Measurements from ENCODE around the gene TOP2A. TPM values are rescaled to one million over a fixed set of nuclear protein-coding genes. Genes with fewer than 3 reads are reported as not detected.

Gene TOP2A
- polyA plus RNA-seq, 1 of the 3 experiments (the other 2 are of a cell fraction) = 20.6 TPM

- H3K4me1 ChIP-seq (ENCODE audit: control insufficient read depth in 1 of 2, insufficient read depth in 2 of 2, low read depth in 1 of 2, low read length in 1 of 2) = peaks cover 46 to 73% of the 10 kb centered on the region in 2 experiments
- TF ChIP-seq REST (IDR thresholded peaks at IDR 0.05; ENCODE audit: low read depth, low read length) (no peak), GATA2 (CRISPR knock-in tag; IDR thresholded peaks at IDR 0.05) (no peak), TAF1 (IDR thresholded peaks at IDR 0.05; ENCODE audit: borderline replicate concordance, low read depth, low read length) (no peak), POLR2AphosphoS5 (IDR thresholded peaks at IDR 0.05; ENCODE audit: low read depth, low read length) (no peak), GABPA (IDR thresholded peaks at IDR 0.05; ENCODE audit: low read depth) (no peak), ELF1 (IDR thresholded peaks at IDR 0.05) (no peak), ZBTB33 (IDR thresholded peaks at IDR 0.05; ENCODE audit: borderline replicate concordance, low read depth) (no peak), EZH2phosphoT487 (IDR thresholded peaks at IDR 0.05; ENCODE audit: borderline replicate concordance, low read depth) (no peak), RCOR1 (IDR thresholded peaks at IDR 0.05; ENCODE audit: low read length) (no peak)
- no peaks in the 10 kb centered on the region for H3K9me3 ChIP-seq
- no peak overlapping the region for H3K27ac ChIP-seq (ENCODE audit: low read depth in 2 of 2, low read length in 1 of 2)
- H3K27me3 ChIP-seq (ENCODE audit: insufficient read depth) = no peaks in the 10 kb centered on the region
- peaks cover 11 to 30% of the 10 kb centered on the region in 2 experiments for H3K36me3 ChIP-seq (replicated peaks in 1 of 2; ENCODE audit: control insufficient read depth in 1 of 2, insufficient read depth in 2 of 2, low read length in 1 of 2)
- DNase-seq = no peak
- WGBS (ENCODE audit: low lambda C conversion rate) = 60% methylated on average over 2 of the region's 2 CpGs
- peaks cover 11% of the 10 kb centered on the region; the same call in 1 of the 2 replicates for H3K79me2 ChIP-seq (ENCODE audit: insufficient read depth)
- ChIA-PET CTCF (interaction anchor here (0.7 to 16.9 kb wide), 6 partner anchors 10 to 138 kb away, joined by 4 to 265 read pairs (median 16); partner anchors contain the start of gene IGFBP4), POLR2A (interaction anchor here (0.6 kb wide), 1 partner anchor 35 kb away, joined by 3 read pairs; no protein-coding TSS in a partner anchor)
- H3K9me2 ChIP-seq = no peaks in the 10 kb centered on the region
- no peak overlapping the region for H3K4me3 ChIP-seq (ENCODE audit: low read depth in 2 of 2, low read length in 1 of 2)
- peaks cover 30% of the 10 kb centered on the region for H3F3A ChIP-seq (replicated peaks; ENCODE audit: insufficient read depth)
- H2AFZ ChIP-seq (ENCODE audit: low read depth) = no peak overlapping the region
- H3K4me2 ChIP-seq = no peak overlapping the region
- no peaks in the 10 kb centered on the region for H4K20me1 ChIP-seq (ENCODE audit: insufficient read depth)
- no peak overlapping the region for H3K9ac ChIP-seq
Observed at GRCh38 chr17:40454613-40454995, 36.9 kb upstream of the TOP2A start.

GRCh38 chr17:40453881-40454612 is 36.4 kb upstream of the TOP2A start:
- H3K27me3 ChIP-seq (ENCODE audit: insufficient read depth) = no peaks in the 10 kb centered on the region
- H3K4me3 ChIP-seq (ENCODE audit: low read depth in 2 of 2, low read length in 1 of 2) = no peak overlapping the region
- H3K9ac ChIP-seq = no peak overlapping the region
- no peaks in the 10 kb centered on the region for H3K9me3 ChIP-seq
- no peaks in the 10 kb centered on the region for H4K20me1 ChIP-seq (ENCODE audit: insufficient read depth)
- H3F3A ChIP-seq (replicated peaks; ENCODE audit: insufficient read depth) = peaks cover 30% of the 10 kb centered on the region
- no peak overlapping the region for H3K27ac ChIP-seq (ENCODE audit: low read depth in 2 of 2, low read length in 1 of 2)
- H2AFZ ChIP-seq (ENCODE audit: low read depth) = no peak overlapping the region
- CTCF ChIA-PET = interaction anchor here (0.9 to 18.2 kb wide), 8 partner anchors 10 to 106 kb away, joined by 3 to 332 read pairs (median 66); partner anchors contain the start of gene IGFBP4
- no peak for DNase-seq
- H3K79me2 ChIP-seq (ENCODE audit: insufficient read depth) = peaks cover 15% of the 10 kb centered on the region; the same call in 1 of the 2 replicates
- H3K36me3 ChIP-seq (replicated peaks in 1 of 2; ENCODE audit: control insufficient read depth in 1 of 2, insufficient read depth in 2 of 2, low read length in 1 of 2) = peaks cover 11 to 30% of the 10 kb centered on the region in 2 experiments
- H3K4me1 ChIP-seq (ENCODE audit: control insufficient read depth in 1 of 2, insufficient read depth in 2 of 2, low read depth in 1 of 2, low read length in 1 of 2) = peaks cover 40 to 67% of the 10 kb centered on the region in 2 experiments
- 89% methylated on average over 16 of the region's 19 CpGs for WGBS (ENCODE audit: low lambda C conversion rate)
- H3K9me2 ChIP-seq = no peaks in the 10 kb centered on the region
- POLR2A ChIA-PET = no interaction called here
- no peak overlapping the region for H3K4me2 ChIP-seq
- no peak for TF ChIP-seq ZBTB33 (IDR thresholded peaks at IDR 0.05; ENCODE audit: borderline replicate concordance, low read depth)
- TF ChIP-seq MAX (IDR thresholded peaks at IDR 0.05; ENCODE audit: low read depth) = no peak
- peak; percentile 49 for TF ChIP-seq PBX3 (IDR thresholded peaks at IDR 0.05)
- TF ChIP-seq NFIC (IDR thresholded peaks at IDR 0.05; ENCODE audit: borderline replicate concordance) = no peak
- no peak for TF ChIP-seq RCOR1 (IDR thresholded peaks at IDR 0.05; ENCODE audit: low read length)
- 0 out of 4 replicates have a peak, but pooled peaks of 1 of the 2 experiments have one; percentile 14 for TF ChIP-seq EP300 (IDR thresholded peaks at IDR 0.05; ENCODE audit: borderline replicate concordance in 1 of 2, low read depth in 1 of 2, low read length in 1 of 2)
- peak; percentile 10; the same call in 1 of the 2 replicates for TF ChIP-seq FOSL2 (IDR thresholded peaks at IDR 0.05; ENCODE audit: borderline replicate concordance, low read depth)
- no peak for TF ChIP-seq USF1 (IDR thresholded peaks at IDR 0.05; ENCODE audit: borderline replicate concordance, low read depth)
